Tibial nerve (tissue), 4 donors: ENCODE data around the gene APBA3. TPM values are rescaled to one million over a fixed set of nuclear protein-coding genes. Genes with fewer than 3 reads are reported as not detected.

Experiments used
- DNase-seq, 2 donors: peaks; one replicate each; pipeline ENCODE4 v3.0.0-alpha.2; 2019; ENCODE audit warnings: low spot score in 2 of 2
- H3K27ac ChIP-seq, 4 donors: fragments of 200-600 bp; sonication (generic) in 3 of 4; one replicate each; pipeline ENCODE4 v1.5.1; 2017 to 2019; ENCODE audit warnings: mild to moderate bottlenecking in 1 of 4
- H3K27me3 ChIP-seq, 2 donors: fragments of 200-600 bp; sonication (generic) in 1 of 2; one replicate each; pipeline versions ENCODE4 v1.5.1 to v1.6.0; 2017 to 2019
- H3K36me3 ChIP-seq, 3 donors: fragments of 200-600 bp; sonication (generic); one replicate each; pipeline ENCODE4 v1.5.1; 2018 to 2019
- H3K4me1 ChIP-seq, 4 donors: fragments of 200-600 bp; sonication (generic) in 3 of 4; one replicate each; pipeline ENCODE4 v1.5.1; 2017 to 2019
- H3K4me3 ChIP-seq, 4 donors: fragments of 200-600 bp; sonication (generic) in 3 of 4; one replicate each; pipeline ENCODE4 v1.5.1; 2017 to 2019; ENCODE audit warnings: mild to moderate bottlenecking in 1 of 4, moderate library complexity in 1 of 4
- H3K9me3 ChIP-seq, 4 donors: fragments of 200-600 bp; sonication (generic) in 3 of 4; one replicate each; pipeline ENCODE4 v1.5.1; 2017 to 2019
- EP300 ChIP-seq, 2 donors: sonication (generic); formaldehyde crosslinking; IDR thresholded peaks; one replicate each; pipeline ENCODE4 v1.6.1; 2017; ENCODE audit warnings: antibody characterized with exemption in 2 of 2, mild to moderate bottlenecking in 1 of 2
- POLR2A ChIP-seq, 2 donors: fragments of 450-650 bp; IDR thresholded peaks; one replicate each; pipeline ENCODE4 v1.6.1; 2017; ENCODE audit warnings: antibody characterized with exemption in 2 of 2, mild to moderate bottlenecking in 2 of 2, moderate library complexity in 2 of 2
- WGBS, 2 donors: methylation state at CpG; one replicate each; pipeline ENCODE4 v1.1.5; 2018; 5-methylcytosine and 5-hydroxymethylcytosine counted together
- total RNA-seq, 4 donors: library from RNA; depleted of rRNA; stranded (reverse); fragments of >200 nt; gene quantifications; one replicate each; pipeline ENCODE4 v1.1.0, GENCODE V29; 2016
- TF ChIP-seq, protein P1 (sequence below), 5 experiments: fragments of 200-600 bp in 3 of 5; fragments of 450-650 bp in 2 of 5; sonication (generic) in 3 of 5; IDR thresholded peaks; one replicate each; pipeline ENCODE4 v1.5.1; 2016 to 2019; ENCODE audit warnings: antibody characterized with exemption in 5 of 5, mild to moderate bottlenecking in 3 of 5, moderate library complexity in 2 of 5

Gene APBA3
- total RNA-seq, 4 donors from 2014 or later, result 21.6 to 51.0 (median 34.7) TPM

DNA sequence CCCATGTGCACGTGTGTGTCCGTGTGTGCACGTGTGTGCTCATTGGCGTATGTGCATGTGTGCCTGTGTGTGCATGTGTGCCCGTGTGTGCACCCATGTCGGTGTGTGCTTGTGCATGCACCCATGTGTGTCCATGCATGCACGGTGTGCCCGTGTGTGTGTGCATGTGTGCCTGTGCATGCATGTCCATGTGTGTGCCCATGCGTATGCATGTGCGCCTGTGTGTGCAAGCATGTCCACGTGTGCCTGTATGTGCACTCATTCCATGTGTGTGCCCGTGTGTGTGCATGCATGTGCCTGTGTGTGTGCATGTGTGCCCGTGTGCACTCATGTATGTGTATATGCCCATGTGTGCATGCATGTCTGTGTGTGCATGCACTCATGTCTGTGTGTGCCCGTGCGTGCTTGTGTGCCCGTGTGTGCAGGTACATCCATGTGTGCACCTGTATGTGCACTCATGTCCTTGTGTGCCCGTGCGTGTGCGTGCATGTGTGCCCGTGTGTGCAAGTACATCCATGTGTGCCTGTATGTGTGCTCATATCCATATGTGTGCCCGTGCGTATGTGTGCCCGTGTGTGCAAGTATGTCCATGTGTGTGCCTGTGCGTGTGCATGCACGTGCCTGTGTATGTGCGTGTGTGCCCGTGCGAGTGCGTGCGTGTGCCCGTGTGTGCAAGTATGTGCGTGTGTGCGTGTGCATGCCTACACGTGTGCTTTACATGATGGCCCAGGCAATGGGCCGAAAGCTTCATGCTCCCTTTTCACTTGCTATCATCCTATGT, 46.3 kb upstream of the APBA3 start:
- no peaks in the 10 kb centered on the region for H3K36me3 ChIP-seq
- WGBS, 2 donors, result 96 to 97% methylated on average over 23 to 24 of the region's 35 CpGs
- no peak for DNase-seq
- H3K4me1 ChIP-seq, result peaks cover 0 to 2% (median 0%) of the 10 kb centered on the region in 4 donors
- no peak overlapping the region for H3K27ac ChIP-seq
- no peak overlapping the region for H3K4me3 ChIP-seq
- no peaks in the 10 kb centered on the region for H3K9me3 ChIP-seq
- no peak for TF ChIP-seq POLR2A (IDR thresholded peaks at IDR 0.05)
- TF ChIP-seq, protein P1, sequence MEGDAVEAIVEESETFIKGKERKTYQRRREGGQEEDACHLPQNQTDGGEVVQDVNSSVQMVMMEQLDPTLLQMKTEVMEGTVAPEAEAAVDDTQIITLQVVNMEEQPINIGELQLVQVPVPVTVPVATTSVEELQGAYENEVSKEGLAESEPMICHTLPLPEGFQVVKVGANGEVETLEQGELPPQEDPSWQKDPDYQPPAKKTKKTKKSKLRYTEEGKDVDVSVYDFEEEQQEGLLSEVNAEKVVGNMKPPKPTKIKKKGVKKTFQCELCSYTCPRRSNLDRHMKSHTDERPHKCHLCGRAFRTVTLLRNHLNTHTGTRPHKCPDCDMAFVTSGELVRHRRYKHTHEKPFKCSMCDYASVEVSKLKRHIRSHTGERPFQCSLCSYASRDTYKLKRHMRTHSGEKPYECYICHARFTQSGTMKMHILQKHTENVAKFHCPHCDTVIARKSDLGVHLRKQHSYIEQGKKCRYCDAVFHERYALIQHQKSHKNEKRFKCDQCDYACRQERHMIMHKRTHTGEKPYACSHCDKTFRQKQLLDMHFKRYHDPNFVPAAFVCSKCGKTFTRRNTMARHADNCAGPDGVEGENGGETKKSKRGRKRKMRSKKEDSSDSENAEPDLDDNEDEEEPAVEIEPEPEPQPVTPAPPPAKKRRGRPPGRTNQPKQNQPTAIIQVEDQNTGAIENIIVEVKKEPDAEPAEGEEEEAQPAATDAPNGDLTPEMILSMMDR (IDR thresholded peaks at IDR 0.05), result no peak
- no peak for TF ChIP-seq EP300 (IDR thresholded peaks at IDR 0.05)
- peaks cover 0 to 43% of the 10 kb centered on the region in 2 donors for H3K27me3 ChIP-seq

DNA sequence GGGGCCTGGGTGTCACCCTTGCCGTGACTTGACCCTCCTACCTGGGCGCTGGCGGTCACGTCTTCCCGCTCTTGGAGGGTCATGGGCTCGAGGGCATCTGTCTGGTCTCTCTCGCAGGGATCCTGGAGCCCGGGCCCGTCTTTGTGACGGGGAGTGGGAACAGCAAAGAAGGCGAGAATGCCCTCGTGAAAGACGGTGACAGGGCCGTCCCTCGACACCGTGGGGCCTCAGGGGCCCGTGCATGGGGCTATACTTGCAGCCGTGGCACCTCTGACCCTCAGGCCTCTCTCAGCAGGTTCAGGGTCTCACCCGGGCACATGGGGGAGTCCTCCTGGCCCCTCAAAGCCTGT, 45.6 kb upstream of the APBA3 start:
- H3K4me1 ChIP-seq, result peaks cover 0 to under 1% (median 0%) of the 10 kb centered on the region in 4 donors
- H3K27me3 ChIP-seq, result peaks cover 0 to 49% of the 10 kb centered on the region in 2 donors
- no peak overlapping the region for H3K4me3 ChIP-seq
- DNase-seq, result no peak
- TF ChIP-seq, protein P1 (IDR thresholded peaks at IDR 0.05), result no peak
- TF ChIP-seq EP300 (IDR thresholded peaks at IDR 0.05) (no peak), POLR2A (IDR thresholded peaks at IDR 0.05) (no peak)
- H3K36me3 ChIP-seq, result no peaks in the 10 kb centered on the region
- WGBS, 2 donors, result 78 to 96% methylated on average over 10 to 19 of the region's 19 CpGs
- H3K27ac ChIP-seq, result no peak overlapping the region
- H3K9me3 ChIP-seq, result no peaks in the 10 kb centered on the region

DNA sequence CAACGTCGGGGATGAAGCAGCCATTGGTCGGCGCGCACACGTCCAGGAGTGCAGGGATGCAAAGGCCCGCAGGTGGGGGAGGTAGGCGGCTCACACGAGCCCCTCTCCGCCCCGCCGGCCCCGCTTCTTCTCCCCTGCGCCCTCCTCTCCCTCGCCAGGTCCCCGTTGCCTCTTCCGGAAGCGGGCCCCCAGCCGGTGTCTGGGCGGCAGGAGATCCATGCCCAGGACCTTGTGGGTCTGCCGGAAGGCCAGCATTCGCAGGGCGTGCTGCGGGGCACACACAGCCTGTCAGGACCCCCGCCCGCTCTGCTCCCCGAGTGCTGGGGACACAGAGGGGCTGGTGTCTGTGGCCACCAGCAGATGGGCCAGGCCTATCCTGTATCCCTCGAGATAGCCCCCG, 44.4 kb upstream of the APBA3 start:
- Histone ChIP-seq H3K4me3 (no peak overlapping the region), H3K27ac (no peak overlapping the region), H3K27me3 (peaks cover 0 to 53% of the 10 kb centered on the region in 2 donors), H3K9me3 (no peaks in the 10 kb centered on the region), H3K4me1 (peaks cover 0 to 13% (median 3%) of the 10 kb centered on the region in 4 donors), H3K36me3 (no peaks in the 10 kb centered on the region)
- DNase-seq, result no peak
- TF ChIP-seq POLR2A (IDR thresholded peaks at IDR 0.05) (no peak), EP300 (IDR thresholded peaks at IDR 0.05) (no peak)
- TF ChIP-seq, protein P1 (IDR thresholded peaks at IDR 0.05), result no peak
- 87 to 92% methylated on average over 18 to 29 of the region's 29 CpGs for WGBS, 2 donors

DNA sequence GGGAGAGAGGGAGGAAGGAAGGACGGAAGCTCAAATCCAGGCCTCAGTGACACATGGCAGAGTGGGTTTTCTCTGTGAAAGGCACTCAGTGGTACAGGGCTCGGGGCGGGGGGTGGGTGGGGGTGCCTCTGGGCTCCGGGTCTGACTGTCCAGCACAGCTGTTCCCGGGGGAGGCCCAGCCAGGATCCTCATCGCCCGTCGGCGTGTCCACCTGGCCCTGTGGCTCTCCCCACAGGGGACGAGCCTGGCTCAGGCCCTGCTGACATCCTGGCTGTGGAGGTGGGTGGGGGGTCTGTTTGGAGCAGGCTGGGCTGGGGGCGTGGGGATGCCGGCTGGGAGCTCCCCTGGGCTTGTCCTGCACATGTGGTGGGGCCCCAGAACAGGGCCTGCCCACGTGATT, 42.9 kb upstream of the APBA3 start:
- Histone ChIP-seq H3K9me3 (no peaks in the 10 kb centered on the region), H3K27me3 (peaks cover 0 to 64% of the 10 kb centered on the region in 2 donors)

DNA sequence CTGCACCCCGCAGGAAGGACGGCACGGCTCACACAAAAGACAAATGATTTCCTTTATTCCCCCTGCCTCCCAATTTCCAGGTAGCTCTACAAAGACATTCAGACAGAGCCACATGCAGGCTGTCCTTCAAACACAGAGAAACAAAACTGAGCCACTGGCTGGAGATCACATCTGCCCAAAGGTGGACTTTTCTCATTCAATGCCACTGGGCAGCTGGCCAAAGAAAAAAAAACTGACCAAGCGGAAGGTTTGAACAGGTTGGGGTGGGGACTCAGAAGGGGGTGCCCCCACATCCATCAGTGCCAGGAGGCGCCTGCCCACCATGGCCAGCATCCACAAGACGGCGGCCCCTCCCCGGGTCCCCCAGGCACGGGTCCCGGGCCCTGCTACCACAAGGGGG, 42.5 kb upstream of the APBA3 start:
- H3K4me1 ChIP-seq, result peaks cover 0 to 13% (median 3%) of the 10 kb centered on the region in 4 donors
- TF ChIP-seq EP300 (IDR thresholded peaks at IDR 0.05) (no peak), POLR2A (IDR thresholded peaks at IDR 0.05) (no peak)
- TF ChIP-seq, protein P1 (IDR thresholded peaks at IDR 0.05), result no peak
- no peak overlapping the region for H3K4me3 ChIP-seq
- H3K9me3 ChIP-seq, result no peaks in the 10 kb centered on the region
- WGBS, 2 donors, result 68 to 76% methylated on average over 9 to 10 of the region's 10 CpGs
- no peak overlapping the region for H3K27ac ChIP-seq
- no peaks in the 10 kb centered on the region for H3K36me3 ChIP-seq
- peaks cover 0 to 68% of the 10 kb centered on the region in 2 donors for H3K27me3 ChIP-seq
- no peak for DNase-seq

More for the DNA sequence above, 42.9 kb upstream of the APBA3 start:
- Histone ChIP-seq H3K4me1 (peaks cover 0 to 13% (median 3%) of the 10 kb centered on the region in 4 donors), H3K27ac (no peak overlapping the region), H3K4me3 (no peak overlapping the region), H3K36me3 (no peaks in the 10 kb centered on the region)
- TF ChIP-seq EP300 (IDR thresholded peaks at IDR 0.05), result no peak
- TF ChIP-seq, protein P1 (IDR thresholded peaks at IDR 0.05), result no peak
- TF ChIP-seq POLR2A (IDR thresholded peaks at IDR 0.05), result no peak
- no peak for DNase-seq
- 41 to 72% methylated on average over 10 to 13 of the region's 13 CpGs for WGBS, 2 donors
